ENCODE measurements around the gene VAMP8. TPM values are rescaled to one million over a fixed set of nuclear protein-coding genes. Genes with fewer than 3 reads are reported as not detected.

VAMP8 gene
- total and polyA plus RNA-seq, 2 of the 8 experiments (the other 6 are each of a cell fraction or from before 2014, with no cell fraction given), result 34.4 to 69.7 TPM

DNA sequence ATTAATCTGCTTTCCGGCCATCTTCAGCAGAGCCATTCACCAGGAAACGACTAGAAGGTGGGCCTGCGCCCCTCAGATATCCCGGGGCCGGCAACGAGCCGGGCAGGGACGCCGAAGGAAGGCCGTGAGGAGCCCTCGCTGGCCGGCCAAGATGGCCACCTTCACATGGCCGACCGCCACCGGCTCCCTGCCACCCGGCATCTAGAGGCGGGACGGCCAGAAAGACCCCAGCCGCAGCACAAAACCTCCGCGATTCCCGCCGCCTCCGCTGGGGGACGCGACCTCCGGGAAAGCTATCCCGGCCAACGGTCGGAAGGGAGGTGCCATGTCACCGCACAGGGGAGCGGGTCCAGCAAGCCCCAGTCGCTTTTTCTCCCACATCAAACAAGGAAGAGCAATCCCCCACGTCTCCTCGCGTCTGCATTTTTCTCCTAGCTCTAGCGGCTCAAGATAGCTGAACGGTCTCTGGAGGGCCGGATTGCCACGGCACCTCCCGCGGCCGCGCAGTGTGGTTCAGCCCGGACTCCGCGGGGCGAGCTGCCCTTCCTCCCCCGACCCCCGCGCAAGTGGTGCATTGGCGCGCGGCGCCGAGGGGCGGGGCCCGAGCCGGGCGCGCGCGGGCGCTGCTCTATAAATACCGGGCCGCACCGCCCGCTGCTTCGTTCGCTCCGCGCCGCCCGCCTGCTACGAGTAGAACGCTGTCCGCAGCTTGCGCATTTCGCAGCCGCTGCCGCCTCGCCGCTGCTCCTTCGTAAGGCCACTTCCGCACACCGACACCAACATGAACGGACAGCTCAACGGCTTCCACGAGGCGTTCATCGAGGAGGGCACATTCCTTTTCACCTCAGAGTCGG is 38.7 kb upstream of the VAMP8 start, which contains the start of gene MAT2A (continued):
- TF ChIP-seq, protein P1, sequence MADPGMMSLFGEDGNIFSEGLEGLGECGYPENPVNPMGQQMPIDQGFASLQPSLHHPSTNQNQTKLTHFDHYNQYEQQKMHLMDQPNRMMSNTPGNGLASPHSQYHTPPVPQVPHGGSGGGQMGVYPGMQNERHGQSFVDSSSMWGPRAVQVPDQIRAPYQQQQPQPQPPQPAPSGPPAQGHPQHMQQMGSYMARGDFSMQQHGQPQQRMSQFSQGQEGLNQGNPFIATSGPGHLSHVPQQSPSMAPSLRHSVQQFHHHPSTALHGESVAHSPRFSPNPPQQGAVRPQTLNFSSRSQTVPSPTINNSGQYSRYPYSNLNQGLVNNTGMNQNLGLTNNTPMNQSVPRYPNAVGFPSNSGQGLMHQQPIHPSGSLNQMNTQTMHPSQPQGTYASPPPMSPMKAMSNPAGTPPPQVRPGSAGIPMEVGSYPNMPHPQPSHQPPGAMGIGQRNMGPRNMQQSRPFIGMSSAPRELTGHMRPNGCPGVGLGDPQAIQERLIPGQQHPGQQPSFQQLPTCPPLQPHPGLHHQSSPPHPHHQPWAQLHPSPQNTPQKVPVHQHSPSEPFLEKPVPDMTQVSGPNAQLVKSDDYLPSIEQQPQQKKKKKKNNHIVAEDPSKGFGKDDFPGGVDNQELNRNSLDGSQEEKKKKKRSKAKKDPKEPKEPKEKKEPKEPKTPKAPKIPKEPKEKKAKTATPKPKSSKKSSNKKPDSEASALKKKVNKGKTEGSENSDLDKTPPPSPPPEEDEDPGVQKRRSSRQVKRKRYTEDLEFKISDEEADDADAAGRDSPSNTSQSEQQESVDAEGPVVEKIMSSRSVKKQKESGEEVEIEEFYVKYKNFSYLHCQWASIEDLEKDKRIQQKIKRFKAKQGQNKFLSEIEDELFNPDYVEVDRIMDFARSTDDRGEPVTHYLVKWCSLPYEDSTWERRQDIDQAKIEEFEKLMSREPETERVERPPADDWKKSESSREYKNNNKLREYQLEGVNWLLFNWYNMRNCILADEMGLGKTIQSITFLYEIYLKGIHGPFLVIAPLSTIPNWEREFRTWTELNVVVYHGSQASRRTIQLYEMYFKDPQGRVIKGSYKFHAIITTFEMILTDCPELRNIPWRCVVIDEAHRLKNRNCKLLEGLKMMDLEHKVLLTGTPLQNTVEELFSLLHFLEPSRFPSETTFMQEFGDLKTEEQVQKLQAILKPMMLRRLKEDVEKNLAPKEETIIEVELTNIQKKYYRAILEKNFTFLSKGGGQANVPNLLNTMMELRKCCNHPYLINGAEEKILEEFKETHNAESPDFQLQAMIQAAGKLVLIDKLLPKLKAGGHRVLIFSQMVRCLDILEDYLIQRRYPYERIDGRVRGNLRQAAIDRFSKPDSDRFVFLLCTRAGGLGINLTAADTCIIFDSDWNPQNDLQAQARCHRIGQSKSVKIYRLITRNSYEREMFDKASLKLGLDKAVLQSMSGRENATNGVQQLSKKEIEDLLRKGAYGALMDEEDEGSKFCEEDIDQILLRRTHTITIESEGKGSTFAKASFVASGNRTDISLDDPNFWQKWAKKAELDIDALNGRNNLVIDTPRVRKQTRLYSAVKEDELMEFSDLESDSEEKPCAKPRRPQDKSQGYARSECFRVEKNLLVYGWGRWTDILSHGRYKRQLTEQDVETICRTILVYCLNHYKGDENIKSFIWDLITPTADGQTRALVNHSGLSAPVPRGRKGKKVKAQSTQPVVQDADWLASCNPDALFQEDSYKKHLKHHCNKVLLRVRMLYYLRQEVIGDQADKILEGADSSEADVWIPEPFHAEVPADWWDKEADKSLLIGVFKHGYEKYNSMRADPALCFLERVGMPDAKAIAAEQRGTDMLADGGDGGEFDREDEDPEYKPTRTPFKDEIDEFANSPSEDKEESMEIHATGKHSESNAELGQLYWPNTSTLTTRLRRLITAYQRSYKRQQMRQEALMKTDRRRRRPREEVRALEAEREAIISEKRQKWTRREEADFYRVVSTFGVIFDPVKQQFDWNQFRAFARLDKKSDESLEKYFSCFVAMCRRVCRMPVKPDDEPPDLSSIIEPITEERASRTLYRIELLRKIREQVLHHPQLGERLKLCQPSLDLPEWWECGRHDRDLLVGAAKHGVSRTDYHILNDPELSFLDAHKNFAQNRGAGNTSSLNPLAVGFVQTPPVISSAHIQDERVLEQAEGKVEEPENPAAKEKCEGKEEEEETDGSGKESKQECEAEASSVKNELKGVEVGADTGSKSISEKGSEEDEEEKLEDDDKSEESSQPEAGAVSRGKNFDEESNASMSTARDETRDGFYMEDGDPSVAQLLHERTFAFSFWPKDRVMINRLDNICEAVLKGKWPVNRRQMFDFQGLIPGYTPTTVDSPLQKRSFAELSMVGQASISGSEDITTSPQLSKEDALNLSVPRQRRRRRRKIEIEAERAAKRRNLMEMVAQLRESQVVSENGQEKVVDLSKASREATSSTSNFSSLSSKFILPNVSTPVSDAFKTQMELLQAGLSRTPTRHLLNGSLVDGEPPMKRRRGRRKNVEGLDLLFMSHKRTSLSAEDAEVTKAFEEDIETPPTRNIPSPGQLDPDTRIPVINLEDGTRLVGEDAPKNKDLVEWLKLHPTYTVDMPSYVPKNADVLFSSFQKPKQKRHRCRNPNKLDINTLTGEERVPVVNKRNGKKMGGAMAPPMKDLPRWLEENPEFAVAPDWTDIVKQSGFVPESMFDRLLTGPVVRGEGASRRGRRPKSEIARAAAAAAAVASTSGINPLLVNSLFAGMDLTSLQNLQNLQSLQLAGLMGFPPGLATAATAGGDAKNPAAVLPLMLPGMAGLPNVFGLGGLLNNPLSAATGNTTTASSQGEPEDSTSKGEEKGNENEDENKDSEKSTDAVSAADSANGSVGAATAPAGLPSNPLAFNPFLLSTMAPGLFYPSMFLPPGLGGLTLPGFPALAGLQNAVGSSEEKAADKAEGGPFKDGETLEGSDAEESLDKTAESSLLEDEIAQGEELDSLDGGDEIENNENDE (IDR thresholded peaks at IDR 0.05; ENCODE audit: insufficient replicate concordance, low read length), result no peak
- TF ChIP-seq NANOG (IDR thresholded peaks at IDR 0.05; ENCODE audit: insufficient read depth, low read depth, low read length, poor library complexity, severe bottlenecking), result no peak
- TF ChIP-seq KDM5A (IDR thresholded peaks at IDR 0.05; ENCODE audit: low read length), result no peak
- no peak for TF ChIP-seq CEBPB (IDR thresholded peaks at IDR 0.05; ENCODE audit: low read depth, low read length)
- no peak for TF ChIP-seq JUN (IDR thresholded peaks at IDR 0.05; ENCODE audit: low read depth, low read length)
- peak; percentile 96 for TF ChIP-seq TBP (IDR thresholded peaks at IDR 0.05; ENCODE audit: low read depth, low read length)
- TF ChIP-seq SRF (IDR thresholded peaks at IDR 0.05; ENCODE audit: low read depth, low read length), result no peak
- TF ChIP-seq HDAC6 (IDR thresholded peaks at IDR 0.05; ENCODE audit: low read depth, low read length), result no peak
- no peak for TF ChIP-seq RFX5 (IDR thresholded peaks at IDR 0.05; ENCODE audit: borderline replicate concordance, low read depth, low read length)
- TF ChIP-seq TEAD4 (IDR thresholded peaks at IDR 0.05; ENCODE audit: low read depth, low read length), result peak; percentile 2; the same call in 1 of the 2 replicates

Data from H1 (cell line).